Raji (cell line): ENCODE measurements around the gene GAD1.

Source experiments
- POLR2A ChIP-seq: IDR thresholded peaks from 2 replicates; pipeline ENCODE4 v1.6.1; 2011; ENCODE audit warnings: low read depth, low read length, control low read depth; ENCODE audit not compliant: insufficient read depth

Gene GAD1

GRCh38 chr2:170815311-170815710 lies 1.4 kb upstream of the GAD1 start:
- TF ChIP-seq POLR2A, result no peak

- no peak for TF ChIP-seq POLR2A
Observed at GRCh38 chr2:170815746-170816503, 762 bp upstream of the GAD1 start.

GRCh38 chr2:170817093-170818035 lies 677 bp downstream of the GAD1 start:
- no peak for TF ChIP-seq POLR2A

GRCh38 chr2:170818036-170818751 lies 1.5 kb downstream of the GAD1 start:
- no peak for TF ChIP-seq POLR2A

- TF ChIP-seq POLR2A, result no peak
Observed at GRCh38 chr2:170818752-170819470, 2.2 kb downstream of the GAD1 start.

GRCh38 chr2:170819680-170820664 lies 3.3 kb downstream of the GAD1 start:
- TF ChIP-seq POLR2A, result no peak

GRCh38 chr2:170820757-170821530 lies 4.3 kb downstream of the GAD1 start:
- no peak for TF ChIP-seq POLR2A

GRCh38 chr2:170821531-170822289 lies 5.0 kb downstream of the GAD1 start:
- TF ChIP-seq POLR2A, result no peak

GRCh38 chr2:170822290-170823087 lies 5.8 kb downstream of the GAD1 start:
- TF ChIP-seq POLR2A, result no peak

- no peak for TF ChIP-seq POLR2A
Observed at GRCh38 chr2:170823088-170823897, 6.6 kb downstream of the GAD1 start.

- no peak for TF ChIP-seq POLR2A
Observed at GRCh38 chr2:170823898-170824215, 7.2 kb downstream of the GAD1 start.
